Fibroblast of pulmonary artery (primary cell): ENCODE measurements around the gene LYST.

Experiments
- DNase-seq: peaks from one replicate; pipeline ENCODE4 v3.0.0-alpha.2; 2010; ENCODE audit warnings: low read depth
- H3K4me3 ChIP-seq: replicated peaks from 2 replicates; pipeline ENCODE4 v1.5.1; 2011; ENCODE audit warnings: low read depth, mild to moderate bottlenecking, control low read depth, low read length, moderate library complexity
- CTCF ChIP-seq: IDR thresholded peaks from 2 replicates; pipeline ENCODE4 v1.5.1; 2011; ENCODE audit warnings: mild to moderate bottlenecking, control low read depth, low read length, inconsistent platforms; ENCODE audit errors: missing control alignments

The LYST gene

GRCh38 chr1:235893840-235894239, 27.1 kb upstream of the LYST start:
- TF ChIP-seq CTCF = no peak
- DNase-seq = no peak
- H3K4me3 ChIP-seq = no peak overlapping the region

GRCh38 chr1:235892734-235893413, 26.2 kb upstream of the LYST start:
- DNase-seq = no peak
- H3K4me3 ChIP-seq = no peak overlapping the region
- no peak for TF ChIP-seq CTCF

GRCh38 chr1:235892202-235892601, 25.5 kb upstream of the LYST start:
- no peak overlapping the region for H3K4me3 ChIP-seq
- TF ChIP-seq CTCF = no peak
- no peak for DNase-seq

GRCh38 chr1:235888119-235888643, 21.5 kb upstream of the LYST start:
- H3K4me3 ChIP-seq = no peak overlapping the region

GRCh38 chr1:235887676-235888075, 21.0 kb upstream of the LYST start:
- no peak for DNase-seq
- TF ChIP-seq CTCF = no peak
- no peak overlapping the region for H3K4me3 ChIP-seq

More at GRCh38 chr1:235888119-235888643, 21.5 kb upstream of the LYST start:
- no peak for TF ChIP-seq CTCF
- no peak for DNase-seq

GRCh38 chr1:235885655-235886262, 19.1 kb upstream of the LYST start:
- no peak overlapping the region for H3K4me3 ChIP-seq
- TF ChIP-seq CTCF = no peak
- no peak for DNase-seq
